H9 (cell line): ENCODE data around the gene OSBPL10. TPM values are rescaled to one million over a fixed set of nuclear protein-coding genes. Genes with fewer than 3 reads are reported as not detected.

Source experiments
- DNase-seq: peaks from one replicate; pipeline ENCODE4 v3.0.0-alpha.2; 2017
- H2AFZ ChIP-seq: one replicate; pipeline ENCODE4 v1.6.1; 2013; ENCODE audit warnings: mild to moderate bottlenecking, low read length, control low read depth, moderate library complexity
- H2AK5ac ChIP-seq: 2 replicates; pipeline ENCODE4 v1.6.1; 2013; ENCODE audit warnings: low read length, control low read depth, mixed read lengths; ENCODE audit not compliant: insufficient read length
- H2BK120ac ChIP-seq: one replicate; pipeline ENCODE4 v1.6.1; 2013; ENCODE audit warnings: low read depth, mild to moderate bottlenecking, low read length, control low read depth, inconsistent platforms; ENCODE audit not compliant: poor library complexity, severe bottlenecking
- H2BK12ac ChIP-seq: 2 replicates; pipeline ENCODE4 v1.6.1; 2013; ENCODE audit warnings: low read length, control low read depth, mixed read lengths, low read depth; ENCODE audit not compliant: insufficient read length
- H2BK15ac ChIP-seq: 2 replicates; pipeline ENCODE4 v1.6.1; 2013; ENCODE audit warnings: low read depth, low read length, control low read depth
- H2BK20ac ChIP-seq: one replicate; pipeline ENCODE4 v1.6.1; 2013; ENCODE audit warnings: low read depth, mild to moderate bottlenecking, low read length, control low read depth, inconsistent platforms; ENCODE audit not compliant: poor library complexity, severe bottlenecking
- H2BK5ac ChIP-seq: 2 replicates; pipeline ENCODE4 v1.6.1; 2013; ENCODE audit warnings: low read length, control low read depth, mixed read lengths; ENCODE audit not compliant: insufficient read length
- H3K14ac ChIP-seq: 2 replicates; pipeline ENCODE4 v1.6.1; 2013; ENCODE audit warnings: low read length, control low read depth; ENCODE audit not compliant: insufficient read depth
- H3K18ac ChIP-seq: 2 replicates; pipeline ENCODE4 v1.6.1; 2013; ENCODE audit warnings: low read depth, mild to moderate bottlenecking, mixed read lengths, low read length, control low read depth; ENCODE audit not compliant: insufficient read length
- H3K23ac ChIP-seq: 2 replicates; pipeline ENCODE4 v1.6.1; 2013; ENCODE audit warnings: low read length, control low read depth, mixed read lengths, low read depth; ENCODE audit not compliant: insufficient read length
- H3K23me2 ChIP-seq: 2 replicates; pipeline ENCODE4 v1.6.1; 2013; ENCODE audit warnings: low read depth, mild to moderate bottlenecking, mixed read lengths, low read length, control low read depth; ENCODE audit not compliant: insufficient read length, poor library complexity, severe bottlenecking
- H3K27ac ChIP-seq: 2 replicates; pipeline ENCODE4 v1.5.1; 2013; ENCODE audit warnings: low read length, control low read depth, mixed read lengths, low read depth; ENCODE audit not compliant: insufficient read length
- H3K27me3 ChIP-seq: 2 replicates; pipeline ENCODE4 v1.6.1; 2013; ENCODE audit warnings: low read length, control low read depth, inconsistent platforms; ENCODE audit not compliant: insufficient read depth
- H3K4ac ChIP-seq: 2 replicates; pipeline ENCODE4 v1.6.1; 2013; ENCODE audit warnings: low read depth, mild to moderate bottlenecking, control low read depth, inconsistent platforms, low read length, moderate library complexity
- H3K4me1 ChIP-seq: 2 replicates; pipeline ENCODE4 v1.6.1; 2013; ENCODE audit warnings: low read length, control low read depth, inconsistent platforms; ENCODE audit not compliant: insufficient read depth
- H3K4me2 ChIP-seq: 2 replicates; pipeline ENCODE4 v1.6.1; 2013; ENCODE audit warnings: low read length, control low read depth, mixed read lengths; ENCODE audit not compliant: insufficient read length, insufficient read depth
- H3K56ac ChIP-seq: 2 replicates; pipeline ENCODE4 v1.6.1; 2013; ENCODE audit warnings: low read depth, mild to moderate bottlenecking, mixed read lengths, low read length, control low read depth; ENCODE audit not compliant: insufficient read length
- H3K79me1 ChIP-seq: 2 replicates; pipeline ENCODE4 v1.6.1; 2013; ENCODE audit warnings: low read depth, mild to moderate bottlenecking, moderate library complexity, low read length, control low read depth, inconsistent platforms; ENCODE audit not compliant: insufficient read depth, poor library complexity, severe bottlenecking
- H3K79me2 ChIP-seq: 2 replicates; pipeline ENCODE4 v1.6.1; 2013; ENCODE audit warnings: low read length, control low read depth, inconsistent platforms; ENCODE audit not compliant: insufficient read depth
- H3K9ac ChIP-seq: 2 replicates; pipeline ENCODE4 v1.6.1; 2013; ENCODE audit warnings: low read length, control low read depth, mixed read lengths; ENCODE audit not compliant: insufficient read length; ENCODE audit errors: extremely low read depth
- H3K9me3 ChIP-seq: one replicate; pipeline ENCODE4 v1.6.1; 2013; ENCODE audit warnings: low read depth, low read length, inconsistent platforms; ENCODE audit not compliant: control insufficient read depth
- H3T11ph ChIP-seq: one replicate; pipeline ENCODE4 v1.6.1; 2013; ENCODE audit warnings: mild to moderate bottlenecking, low read length, control low read depth, inconsistent platforms
- H4K20me1 ChIP-seq: one replicate; pipeline ENCODE4 v1.6.1; 2013; ENCODE audit not compliant: control insufficient read depth, insufficient read length, insufficient read depth
- H4K5ac ChIP-seq: 2 replicates; pipeline ENCODE4 v1.6.1; 2013; ENCODE audit warnings: low read depth, mild to moderate bottlenecking, mixed read lengths, low read length, control low read depth; ENCODE audit not compliant: insufficient read length
- H4K8ac ChIP-seq: replicated peaks from 2 replicates; pipeline ENCODE4 v1.6.1; 2013; ENCODE audit warnings: low read length, control low read depth, mixed read lengths, low read depth; ENCODE audit not compliant: insufficient read length
- H4K91ac ChIP-seq: 2 replicates; pipeline ENCODE4 v1.6.1; 2013; ENCODE audit warnings: low read depth, mild to moderate bottlenecking, moderate library complexity, mixed read lengths, low read length, control low read depth; ENCODE audit not compliant: insufficient read length
- H3K27ac Mint-ChIP-seq, 3 experiments: 2 replicates in 2 of 3; 3 replicates in 1 of 3; pipeline ENCODE4 v1.8.0; 2020 to 2021; ENCODE audit warnings: mixed read lengths in 3 of 3, mild to moderate bottlenecking in 1 of 3, moderate library complexity in 1 of 3
- H3K27me3 Mint-ChIP-seq: 2 replicates; pipeline ENCODE4 v1.8.0; 2021; ENCODE audit warnings: low read depth, mild to moderate bottlenecking, moderate library complexity, mixed read lengths
- H3K36me3 Mint-ChIP-seq, 3 experiments: 2 replicates in 2 of 3; 3 replicates in 1 of 3; pipeline ENCODE4 v1.8.0; 2020 to 2021; ENCODE audit warnings: low read depth in 3 of 3, mixed read lengths in 3 of 3; ENCODE audit not compliant: insufficient read depth in 1 of 3
- H3K4me1 Mint-ChIP-seq, 2 experiments: 2 replicates each; pipeline ENCODE4 v1.8.0; 2020; ENCODE audit warnings: mixed read lengths in 2 of 2
- H3K4me3 Mint-ChIP-seq, 2 experiments: 2 replicates in 1 of 2; 3 replicates in 1 of 2; pipeline ENCODE4 v1.8.0; 2020 to 2021; ENCODE audit warnings: mild to moderate bottlenecking in 2 of 2, mixed read lengths in 2 of 2, moderate library complexity in 1 of 2
- H3K9me3 Mint-ChIP-seq, 2 experiments: 2 replicates in 1 of 2; 3 replicates in 1 of 2; pipeline ENCODE4 v1.8.0; 2020; ENCODE audit warnings: mild to moderate bottlenecking in 2 of 2, mixed read lengths in 2 of 2, moderate library complexity in 1 of 2
- CTCF ChIP-seq: fragments of 200-600 bp; sonication (generic); conservative IDR thresholded peaks from 3 replicates; pipeline ENCODE4 v1.8.0; 2021; ENCODE audit warnings: antibody characterized with exemption, mild to moderate bottlenecking
- WGBS: extraction: QIAGEN DNeasy Blood & Tissue Kit; methylation state at CpG from one replicate; pipeline ENCODE4 v1.1.7; 2013; ENCODE audit warnings: missing lambda C conversion rate, low lambda C conversion rate, mixed read lengths; ENCODE audit not compliant: insufficient read length; ENCODE audit errors: extremely low coverage; 5-methylcytosine and 5-hydroxymethylcytosine counted together
- total RNA-seq: library from RNA; stranded (reverse); gene quantifications from 2 replicates; pipeline ENCODE4 v1.2.1, GENCODE V29; 2021

Gene OSBPL10
- total RNA-seq, 1 experiment from 2014 or later = 42.7 TPM

GRCh38 chr3:31648286-31648968 is 332.6 kb downstream of the OSBPL10 start:
- Histone ChIP-seq H3K79me2 (no peaks in the 10 kb centered on the region), H3K4me1 (no peaks in the 10 kb centered on the region), H4K8ac (no peak overlapping the region), H3K4ac (no peak overlapping the region), H4K5ac (no peak overlapping the region), H3K56ac (no peak overlapping the region), H3K18ac (no peak overlapping the region), H4K91ac (no peak overlapping the region), H2BK15ac (no peak overlapping the region), H2AK5ac (no peak overlapping the region), H3K9me3 (peaks cover 6% of the 10 kb centered on the region), H3K4me2 (no peak overlapping the region), H3K14ac (no peak overlapping the region), H4K20me1 (no peaks in the 10 kb centered on the region), H2BK20ac (no peak overlapping the region), H3K79me1 (no peaks in the 10 kb centered on the region), H2BK5ac (no peak overlapping the region), H3K27me3 (no peaks in the 10 kb centered on the region), H2BK12ac (no peak overlapping the region), H3K23me2 (no peaks in the 10 kb centered on the region), H3T11ph (no peak overlapping the region), H3K23ac (no peak overlapping the region), H3K27ac (no peak overlapping the region), H3K9ac (no peak overlapping the region), H2BK120ac (no peak overlapping the region), H2AFZ (no peak overlapping the region)
- Mint-ChIP-seq H3K9me3 (peaks cover 54 to 63% of the 10 kb centered on the region in 2 experiments), H3K36me3 (peaks cover 52 to 68% (median 64%) of the 10 kb centered on the region in 3 experiments), H3K27me3 (no peaks in the 10 kb centered on the region; the same call in 1 of the 2 replicates), H3K27ac (no peak overlapping the region), H3K4me3 (no peak overlapping the region), H3K4me1 (no peaks in the 10 kb centered on the region)
- TF ChIP-seq CTCF = no peak
- WGBS = no CpG with 5 or more reads among the region's 4 CpGs
- no peak for DNase-seq
